GM12872 (cell line): ENCODE data around the gene NFIC.

Source experiments
- TF ChIP-seq, protein P1 (sequence below): IDR thresholded peaks from 3 replicates; pipeline ENCODE4 v1.5.1; 2011; ENCODE audit warnings: low read depth, mild to moderate bottlenecking, low read length, moderate library complexity; ENCODE audit not compliant: insufficient read depth

NFIC gene

GRCh38 chr19:3477951-3478350 lies 111.6 kb downstream of the NFIC start:
- TF ChIP-seq, protein P1, sequence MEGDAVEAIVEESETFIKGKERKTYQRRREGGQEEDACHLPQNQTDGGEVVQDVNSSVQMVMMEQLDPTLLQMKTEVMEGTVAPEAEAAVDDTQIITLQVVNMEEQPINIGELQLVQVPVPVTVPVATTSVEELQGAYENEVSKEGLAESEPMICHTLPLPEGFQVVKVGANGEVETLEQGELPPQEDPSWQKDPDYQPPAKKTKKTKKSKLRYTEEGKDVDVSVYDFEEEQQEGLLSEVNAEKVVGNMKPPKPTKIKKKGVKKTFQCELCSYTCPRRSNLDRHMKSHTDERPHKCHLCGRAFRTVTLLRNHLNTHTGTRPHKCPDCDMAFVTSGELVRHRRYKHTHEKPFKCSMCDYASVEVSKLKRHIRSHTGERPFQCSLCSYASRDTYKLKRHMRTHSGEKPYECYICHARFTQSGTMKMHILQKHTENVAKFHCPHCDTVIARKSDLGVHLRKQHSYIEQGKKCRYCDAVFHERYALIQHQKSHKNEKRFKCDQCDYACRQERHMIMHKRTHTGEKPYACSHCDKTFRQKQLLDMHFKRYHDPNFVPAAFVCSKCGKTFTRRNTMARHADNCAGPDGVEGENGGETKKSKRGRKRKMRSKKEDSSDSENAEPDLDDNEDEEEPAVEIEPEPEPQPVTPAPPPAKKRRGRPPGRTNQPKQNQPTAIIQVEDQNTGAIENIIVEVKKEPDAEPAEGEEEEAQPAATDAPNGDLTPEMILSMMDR: no peak

DNA sequence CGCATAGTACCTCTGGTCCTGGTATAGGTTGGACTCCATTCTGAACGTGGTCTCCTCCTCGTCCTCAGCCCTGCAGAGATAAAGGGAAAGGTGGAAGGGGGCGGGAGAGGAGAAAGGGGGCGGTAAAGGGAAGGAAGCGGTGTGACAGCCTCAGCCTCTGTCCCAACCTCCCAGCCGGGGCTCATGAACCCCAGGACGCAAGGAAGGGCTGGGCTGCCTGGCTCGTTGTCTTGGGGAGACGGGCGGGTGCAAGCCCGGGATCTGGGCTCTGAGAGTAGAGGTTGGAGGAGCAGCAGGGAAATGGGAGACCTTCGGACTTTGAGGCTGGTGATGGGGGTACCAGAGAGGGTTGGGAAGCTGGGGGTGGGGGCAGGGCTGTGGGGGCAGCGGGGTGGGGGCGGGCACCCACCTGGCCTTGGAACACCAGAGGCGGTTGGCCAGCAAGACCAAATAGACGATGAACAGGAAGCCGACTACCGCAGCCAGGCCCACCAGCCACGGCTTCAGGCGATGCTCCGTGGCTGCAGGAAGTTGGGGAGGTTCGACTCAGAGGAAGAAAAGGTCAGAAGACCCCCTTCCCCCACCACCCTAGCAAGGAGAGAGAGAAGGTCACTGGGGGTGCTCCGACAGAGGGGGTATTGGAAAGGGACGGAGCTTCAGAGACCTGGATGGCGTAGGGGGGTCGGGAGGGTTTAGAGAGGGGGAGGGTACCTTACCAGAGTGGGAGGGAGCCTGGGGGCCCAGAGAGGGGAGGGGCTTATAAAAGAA lies 112.2 kb downstream of the NFIC start:
- TF ChIP-seq, protein P1: no peak

- TF ChIP-seq, protein P1: no peak
Observed at GRCh38 chr19:3479177-3479833, 112.9 kb downstream of the NFIC start.

- TF ChIP-seq, protein P1: no peak
Observed at GRCh38 chr19:3479834-3480215, 113.4 kb downstream of the NFIC start.

DNA sequence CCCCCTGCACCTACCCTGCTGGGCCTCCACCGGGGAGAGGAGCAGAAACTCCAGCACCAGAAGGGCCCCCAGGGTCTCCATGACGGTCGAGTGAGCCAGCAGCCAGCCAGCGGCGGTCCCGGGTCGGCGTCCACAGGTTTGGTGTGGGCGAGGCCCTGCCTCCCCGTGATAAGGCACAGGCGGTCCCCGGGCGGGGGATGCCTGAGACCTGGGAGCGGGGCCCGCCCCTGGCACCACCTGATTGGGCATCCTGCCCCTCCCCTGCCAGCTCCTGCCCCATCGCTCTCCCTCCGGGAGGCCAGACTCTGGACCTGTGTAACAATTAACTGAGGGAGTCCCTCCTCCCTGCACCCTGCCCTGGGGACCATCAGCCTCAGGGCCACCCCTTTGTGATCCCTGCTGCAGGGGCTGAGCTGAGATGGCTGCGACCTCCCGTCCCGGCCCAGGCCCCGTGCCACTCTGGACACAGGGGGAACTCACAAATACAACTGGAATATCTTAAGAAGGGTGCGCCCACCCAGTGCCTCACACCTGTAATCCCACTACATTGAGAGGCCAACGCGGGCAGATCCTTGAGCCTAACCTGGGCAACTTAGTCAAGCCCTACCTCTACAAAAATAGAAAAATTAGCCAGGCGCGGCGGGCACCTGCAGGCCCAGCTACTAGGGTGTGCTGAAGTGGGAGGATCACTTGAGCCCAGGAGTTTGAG lies 114.2 kb downstream of the NFIC start, which contains the start of gene SMIM24:
TSS of gene SMIM24 (minus strand) at position 143 of the 709 bp plus-strand sequence. CDS start at position 81, 62 bp downstream.
- TF ChIP-seq, protein P1: no peak

DNA sequence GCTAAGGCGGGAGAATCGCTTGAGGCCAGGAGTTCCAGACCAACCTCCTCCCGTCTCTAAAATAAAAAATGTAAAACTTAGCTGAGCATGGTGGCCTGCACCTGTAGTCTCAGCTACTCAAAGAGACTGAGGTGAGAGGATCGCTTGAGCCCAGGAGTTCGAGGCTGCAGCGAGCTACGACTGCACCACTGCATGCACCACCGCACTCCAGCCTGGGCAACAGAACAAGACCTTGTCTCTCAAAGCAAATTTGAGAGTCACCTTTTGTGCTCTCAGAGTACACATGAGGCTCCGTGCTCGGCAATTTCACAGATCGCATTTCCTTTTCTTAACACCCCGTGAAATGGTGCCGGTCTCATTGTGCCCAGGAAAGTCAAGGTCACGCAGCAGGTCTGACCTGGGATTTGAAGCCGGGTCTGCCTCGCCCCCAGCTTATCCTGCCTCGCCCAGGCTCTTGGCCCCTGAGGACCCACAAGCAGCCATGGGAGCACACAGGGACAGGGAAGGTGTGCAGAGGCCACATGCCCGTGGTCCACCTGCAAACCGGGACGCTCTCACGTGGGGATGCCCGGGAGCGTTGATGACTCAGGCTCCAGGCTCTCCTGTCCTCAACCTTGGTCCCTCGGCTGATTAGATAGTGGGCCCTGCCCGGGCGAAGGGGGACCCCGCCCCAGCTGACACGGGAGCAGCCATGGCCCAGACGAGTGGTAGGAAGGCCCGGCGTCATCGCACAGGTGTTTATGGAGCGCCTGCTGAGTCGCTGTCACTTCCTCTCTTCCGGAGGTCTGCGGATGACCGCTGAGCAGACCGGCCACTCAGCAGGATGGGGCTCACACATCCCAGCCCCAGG lies 115.1 kb downstream of the NFIC start:
- TF ChIP-seq, protein P1: no peak
